Tibial artery (tissue), 4 donors: Measurements from ENCODE around the gene KCNJ16.
"Not testable (repeated sequence)": the region's sequence is repeated elsewhere in the genome, so short reads cannot be mapped to it uniquely, and the experiment has no call there.

Source experiments
- DNase-seq, 2 donors: peaks; one replicate each; pipeline ENCODE4 v3.0.0-alpha.2; 2019
- H3K27ac ChIP-seq, 2 donors: fragments of 200-600 bp; sonication (generic) in 1 of 2; 1 replicate in 1 of 2; 2 replicates in 1 of 2; pipeline ENCODE4 v1.5.1; 2018 to 2019; ENCODE audit warnings: mild to moderate bottlenecking in 1 of 2
- H3K27me3 ChIP-seq, 2 donors: fragments of 200-600 bp; sonication (generic) in 1 of 2; one replicate each; pipeline versions ENCODE4 v1.5.1 to v1.6.0; 2016 to 2019
- H3K36me3 ChIP-seq, 3 donors: fragments of 200-600 bp; sonication (generic) in 2 of 3; one replicate each; pipeline ENCODE4 v1.5.1; 2016 to 2019; ENCODE audit warnings: mild to moderate bottlenecking in 2 of 3
- H3K4me1 ChIP-seq, 4 donors: fragments of 200-600 bp; sonication (generic) in 2 of 4; 1 replicate in 3 of 4; 2 replicates in 1 of 4; pipeline ENCODE4 v1.5.1; 2016 to 2019
- H3K4me3 ChIP-seq, 2 donors: fragments of 200-600 bp; sonication (generic) in 1 of 2; 1 replicate in 1 of 2; 2 replicates in 1 of 2; pipeline ENCODE4 v1.5.1; 2018 to 2019; ENCODE audit warnings: mild to moderate bottlenecking in 2 of 2
- H3K9me3 ChIP-seq, 3 donors: fragments of 200-600 bp; sonication (generic) in 1 of 3; one replicate each; pipeline ENCODE4 v1.5.1; 2016 to 2019
- CTCF ChIP-seq, 2 experiments: fragments of 200-600 bp in 1 of 2; fragments of 450-650 bp in 1 of 2; IDR thresholded peaks; one replicate each; pipeline ENCODE4 v1.5.1; 2017 to 2019; ENCODE audit warnings: antibody characterized with exemption in 2 of 2, mild to moderate bottlenecking in 1 of 2, moderate library complexity in 1 of 2
- intact Hi-C: fragments of 100-400 bp; cut with DNase I; formaldehyde crosslinking; loops from one replicate; pipeline ENCODE4 v1.15.0; 2023; ENCODE audit warnings: low total_unique reads

The KCNJ16 gene

GRCh38 chr17:70033165-70033564 lies 41.9 kb upstream of the KCNJ16 start:
- no peak for TF ChIP-seq CTCF (IDR thresholded peaks at IDR 0.05)
- intact Hi-C loops, result no loop called here
- no peaks in the 10 kb centered on the region for H3K27me3 ChIP-seq
- DNase-seq, result no peak
- no peak overlapping the region for H3K4me3 ChIP-seq
- H3K4me1 ChIP-seq, result no peaks in the 10 kb centered on the region
- H3K36me3 ChIP-seq, result no peaks in the 10 kb centered on the region
- H3K9me3 ChIP-seq, result no peaks in the 10 kb centered on the region
- H3K27ac ChIP-seq, result no peak overlapping the region

GRCh38 chr17:70034158-70034557 lies 40.9 kb upstream of the KCNJ16 start:
- TF ChIP-seq CTCF (IDR thresholded peaks at IDR 0.05), result no peak
- Histone ChIP-seq H3K4me1 (no peaks in the 10 kb centered on the region), H3K27ac (no peak overlapping the region), H3K27me3 (no peaks in the 10 kb centered on the region), H3K4me3 (no peak overlapping the region), H3K9me3 (no peaks in the 10 kb centered on the region), H3K36me3 (no peaks in the 10 kb centered on the region)
- intact Hi-C loops, result no loop called here
- DNase-seq, result no peak

- Histone ChIP-seq H3K4me1 (no peaks in the 10 kb centered on the region), H3K4me3 (no peak overlapping the region), H3K9me3 (no peaks in the 10 kb centered on the region), H3K27me3 (no peaks in the 10 kb centered on the region), H3K27ac (no peak overlapping the region), H3K36me3 (no peaks in the 10 kb centered on the region)
- intact Hi-C loops, result no loop called here
- TF ChIP-seq CTCF (IDR thresholded peaks at IDR 0.05), result no peak
- DNase-seq, result no peak
These were observed 37.5 kb upstream of the KCNJ16 start for GRCh38 chr17:70037498-70037897.

GRCh38 chr17:70040336-70040735 lies 34.7 kb upstream of the KCNJ16 start:
- no peak for TF ChIP-seq CTCF (IDR thresholded peaks at IDR 0.05)
- H3K4me1 ChIP-seq, result no peaks in the 10 kb centered on the region
- no peaks in the 10 kb centered on the region for H3K27me3 ChIP-seq
- no peak for DNase-seq
- no peak overlapping the region for H3K4me3 ChIP-seq
- H3K9me3 ChIP-seq, result no peaks in the 10 kb centered on the region
- intact Hi-C loops, result loop anchor here (5.0 kb wide), 1 partner anchor 363 kb away; no protein-coding TSS in a partner anchor
- no peaks in the 10 kb centered on the region for H3K36me3 ChIP-seq
- no peak overlapping the region for H3K27ac ChIP-seq

- no peak for TF ChIP-seq CTCF (IDR thresholded peaks at IDR 0.05)
These were observed 34.0 kb upstream of the KCNJ16 start for GRCh38 chr17:70041061-70041460.

GRCh38 chr17:70041540-70041939 lies 33.5 kb upstream of the KCNJ16 start:
- no peaks in the 10 kb centered on the region for H3K36me3 ChIP-seq
- no peaks in the 10 kb centered on the region for H3K9me3 ChIP-seq
- intact Hi-C loops, result loop anchor here (5.0 kb wide), 1 partner anchor 364 kb away; no protein-coding TSS in a partner anchor
- H3K27ac ChIP-seq, result no peak overlapping the region
- H3K4me1 ChIP-seq, result no peaks in the 10 kb centered on the region
- DNase-seq, result no peak
- no peak overlapping the region for H3K4me3 ChIP-seq
- no peaks in the 10 kb centered on the region for H3K27me3 ChIP-seq
- TF ChIP-seq CTCF (IDR thresholded peaks at IDR 0.05), result no peak

More at GRCh38 chr17:70041061-70041460, 34.0 kb upstream of the KCNJ16 start:
- H3K4me1 ChIP-seq, result no peaks in the 10 kb centered on the region
- no peak overlapping the region for H3K4me3 ChIP-seq
- H3K27me3 ChIP-seq, result no peaks in the 10 kb centered on the region
- no peaks in the 10 kb centered on the region for H3K9me3 ChIP-seq
- intact Hi-C loops, result loop anchor here (5.0 kb wide), 1 partner anchor 364 kb away; no protein-coding TSS in a partner anchor
- no peaks in the 10 kb centered on the region for H3K36me3 ChIP-seq
- no peak for DNase-seq
- no peak overlapping the region for H3K27ac ChIP-seq

- H3K27me3 ChIP-seq, H3K4me3 ChIP-seq, intact Hi-C loops, H3K4me1 ChIP-seq, DNase-seq, H3K9me3 ChIP-seq, H3K36me3 ChIP-seq, H3K27ac ChIP-seq: not testable (repeated sequence)
These were observed 29.2 kb upstream of the KCNJ16 start for GRCh38 chr17:70045780-70046179.
